Right lobe of liver (tissue), 4 donors: ENCODE measurements around the gene SNAPC3.

Source experiments
- CTCF ChIP-seq, 4 donors: fragments of 200-600 bp in 3 of 4; fragments of 450-650 bp in 1 of 4; IDR thresholded peaks; one replicate each; pipeline versions ENCODE4 v1.5.1 to v1.8.0; 2016 to 2022; ENCODE audit warnings: antibody characterized with exemption in 4 of 4, mild to moderate bottlenecking in 2 of 4
- POLR2A ChIP-seq: fragments of 450-650 bp; IDR thresholded peaks from one replicate; pipeline ENCODE4 v1.6.1; 2017; ENCODE audit warnings: antibody characterized with exemption, mild to moderate bottlenecking
- donor health status: DM: no; HTN: no; CAD: no.
- donor health status: DM: no; HTN: no; CAD: no.
- donor health status: DM: no; HTN: yes; CAD: no.

- no peak for TF ChIP-seq CTCF (IDR thresholded peaks at IDR 0.05)
- no peak for TF ChIP-seq POLR2A
Observed at GRCh38 chr9:15401266-15401665, 21.4 kb upstream of the SNAPC3 start.
